IMR-90 (cell line): ENCODE data around the gene CHMP4A. TPM values are rescaled to one million over a fixed set of nuclear protein-coding genes. Genes with fewer than 3 reads are reported as not detected.
A peak's percentile ranks its signal among the peaks of the same experiment; 100 is the strongest.

Experiments used
- ATAC-seq: fragments of 200-7000 bp; cut with Tn5 transposase; 2 replicates; pipeline ENCODE4 v1.9.1; 2020; ENCODE audit warnings: low read depth, mild to moderate bottlenecking, moderate library complexity
- BruUV-seq: library from RNA; stranded (reverse); fragments of 400-500 nt; replicated peaks from 2 replicates; lab custom pipeline; 2021; lab: Mats Ljungman, UMichigan
- CTCF ChIA-PET: fragments of 300-600 bp; formaldehyde crosslinking; extraction: SDS; loops from one replicate; lab custom pipeline; 2021; ENCODE audit warnings: antibody characterized with exemption; lab: Yijun Ruan, JAX
- POLR2A ChIA-PET: fragments of 300-600 bp; sonication (Branson Sonifier 250); formaldehyde crosslinking; loops from one replicate; lab custom pipeline; 2022; ENCODE audit warnings: antibody characterized with exemption; ENCODE audit not compliant: unreplicated experiment; lab: Charles Lee
- DNase-seq: peaks from one replicate; pipeline ENCODE4 v3.0.0; 2013
- H2AFZ ChIP-seq: replicated peaks from 2 replicates; pipeline ENCODE3; 2013; ENCODE audit warnings: low read length, mild to moderate bottlenecking; ENCODE audit not compliant: poor library complexity
- H2AK5ac ChIP-seq: 2 replicates; pipeline ENCODE4 v1.6.1; 2013; ENCODE audit warnings: low read depth, low read length, inconsistent platforms
- H2AK9ac ChIP-seq: replicated peaks from 2 replicates; pipeline ENCODE3; 2013; ENCODE audit warnings: mild to moderate bottlenecking, low read depth, low read length, moderate library complexity; ENCODE audit not compliant: poor library complexity
- H2BK120ac ChIP-seq: 2 replicates; pipeline ENCODE4 v1.6.1; 2013; ENCODE audit warnings: low read depth, low read length, inconsistent platforms
- H2BK15ac ChIP-seq: 3 replicates; pipeline ENCODE4 v1.6.1; 2013; ENCODE audit warnings: low read depth, low read length, inconsistent platforms
- H2BK20ac ChIP-seq: 2 replicates; pipeline ENCODE4 v1.6.1; 2013; ENCODE audit warnings: low read depth, mild to moderate bottlenecking, inconsistent platforms, low read length, moderate library complexity
- H2BK5ac ChIP-seq: 2 replicates; pipeline ENCODE4 v1.6.1; 2013; ENCODE audit warnings: mild to moderate bottlenecking, low read depth, low read length, inconsistent platforms; ENCODE audit not compliant: poor library complexity, severe bottlenecking
- H3K14ac ChIP-seq: replicated peaks from 2 replicates; pipeline ENCODE4 v1.6.1; 2013; ENCODE audit warnings: low read depth, low read length, inconsistent platforms
- H3K18ac ChIP-seq: 2 replicates; pipeline ENCODE4 v1.6.1; 2013; ENCODE audit warnings: low read depth, low read length, control low read depth
- H3K23ac ChIP-seq: 2 replicates; pipeline ENCODE4 v1.6.1; 2013; ENCODE audit warnings: low read depth, low read length, inconsistent platforms
- H3K27ac ChIP-seq: 2 replicates; pipeline ENCODE4 v1.5.1; 2013; ENCODE audit warnings: mild to moderate bottlenecking, control low read depth, low read length; ENCODE audit not compliant: insufficient read depth
- H3K27me3 ChIP-seq: 2 replicates; pipeline ENCODE4 v1.6.1; 2013; ENCODE audit warnings: low read length; ENCODE audit not compliant: control insufficient read depth, insufficient read depth
- H3K36me3 ChIP-seq: 2 replicates; pipeline ENCODE4 v1.6.1; 2013; ENCODE audit warnings: low read length, mixed read lengths; ENCODE audit not compliant: control insufficient read depth, insufficient read depth
- H3K4ac ChIP-seq: 2 replicates; pipeline ENCODE4 v1.6.1; 2013; ENCODE audit warnings: low read depth, low read length, inconsistent platforms
- H3K4me1 ChIP-seq: 2 replicates; pipeline ENCODE4 v1.6.1; 2013; ENCODE audit warnings: low read length, mixed read lengths; ENCODE audit not compliant: control insufficient read depth, insufficient read depth
- H3K4me2 ChIP-seq: 2 replicates; pipeline ENCODE4 v1.6.1; 2013; ENCODE audit warnings: low read depth, mild to moderate bottlenecking, control low read depth, low read length, moderate library complexity
- H3K4me3 ChIP-seq: 2 replicates; pipeline ENCODE4 v1.5.1; 2013; ENCODE audit warnings: low read depth, mild to moderate bottlenecking, control low read depth, low read length, moderate library complexity; ENCODE audit not compliant: insufficient read depth
- H3K56ac ChIP-seq: 2 replicates; pipeline ENCODE4 v1.6.1; 2013; ENCODE audit warnings: low read length, inconsistent platforms; ENCODE audit not compliant: insufficient read depth; ENCODE audit errors: extremely low read depth
- H3K79me1 ChIP-seq, 2 experiments: 2 replicates each; pipeline ENCODE4 v1.6.1; 2013; ENCODE audit warnings: low read length in 2 of 2, inconsistent platforms in 1 of 2, low read depth in 1 of 2
- H3K9ac ChIP-seq: 2 replicates; pipeline ENCODE4 v1.6.1; 2013; ENCODE audit warnings: low read depth, low read length, control low read depth
- H3K9me1 ChIP-seq: 2 replicates; pipeline ENCODE4 v1.6.1; 2013; ENCODE audit warnings: low read length, inconsistent platforms; ENCODE audit not compliant: insufficient read depth
- H3K9me3 ChIP-seq: 2 replicates; pipeline ENCODE4 v1.6.1; 2013; ENCODE audit warnings: low read length; ENCODE audit not compliant: control insufficient read depth, insufficient read depth
- H4K20me1 ChIP-seq: 2 replicates; pipeline ENCODE4 v1.6.1; 2013; ENCODE audit warnings: low read length, inconsistent platforms; ENCODE audit not compliant: insufficient read depth
- H4K5ac ChIP-seq: 2 replicates; pipeline ENCODE4 v1.6.1; 2013; ENCODE audit warnings: mild to moderate bottlenecking, low read depth, low read length, control low read depth
- H4K8ac ChIP-seq, 2 experiments: 2 replicates each; pipeline ENCODE4 v1.6.1; 2013; ENCODE audit warnings: low read depth in 2 of 2, low read length in 2 of 2, control low read depth in 1 of 2, inconsistent platforms in 1 of 2
- H4K91ac ChIP-seq: 2 replicates; pipeline ENCODE4 v1.6.1; 2013; ENCODE audit warnings: low read depth, low read length, inconsistent platforms; ENCODE audit not compliant: insufficient read depth
- BHLHE40 ChIP-seq: fragments of 150-350 bp; IDR thresholded peaks from 2 replicates; pipeline ENCODE4 v1.6.1; 2016; ENCODE audit warnings: mild to moderate bottlenecking, low read depth, low read length
- CEBPB ChIP-seq: IDR thresholded peaks from 2 replicates; pipeline ENCODE4 v1.6.1; 2012; ENCODE audit warnings: low read depth, low read length, improper control_type of control experiment
- CHD1 ChIP-seq: IDR thresholded peaks from 2 replicates; pipeline ENCODE4 v1.6.1; 2012; ENCODE audit warnings: low read depth, low read length, improper control_type of control experiment
- CTCF ChIP-seq: conservative IDR thresholded peaks from 2 replicates; pipeline ENCODE4 v1.5.1; 2012; ENCODE audit warnings: mild to moderate bottlenecking, low read depth, low read length, improper control_type of control experiment
- ELK1 ChIP-seq: fragments of 150-350 bp; IDR thresholded peaks from 2 replicates; pipeline ENCODE4 v1.6.1; 2016; ENCODE audit warnings: low read depth, mild to moderate bottlenecking, low read length, moderate library complexity, borderline replicate concordance
- FOS ChIP-seq: fragments of 150-350 bp; IDR thresholded peaks from 2 replicates; pipeline ENCODE4 v1.6.1; 2016; ENCODE audit warnings: low read depth, low read length
- MAZ ChIP-seq: IDR thresholded peaks from 2 replicates; pipeline ENCODE4 v1.6.1; 2012; ENCODE audit warnings: low read depth, mild to moderate bottlenecking, low read length, improper control_type of control experiment, moderate library complexity, borderline replicate concordance
- MXI1 ChIP-seq: IDR thresholded peaks from 2 replicates; pipeline ENCODE4 v1.6.1; 2012; ENCODE audit warnings: low read depth, mild to moderate bottlenecking, low read length, moderate library complexity, borderline replicate concordance
- NFE2L2 ChIP-seq: fragments of 150-350 bp; IDR thresholded peaks from 2 replicates; pipeline ENCODE4 v1.6.1; 2016; ENCODE audit warnings: low read depth, mild to moderate bottlenecking, low read length
- POLR2A ChIP-seq: IDR thresholded peaks from 2 replicates; pipeline ENCODE4 v1.6.1; 2012; ENCODE audit warnings: mild to moderate bottlenecking, low read depth, low read length
- RFX5 ChIP-seq: IDR thresholded peaks from 2 replicates; pipeline ENCODE4 v1.8.0; 2012; ENCODE audit warnings: low read depth, mild to moderate bottlenecking, low read length, moderate library complexity
- SMC3 ChIP-seq: fragments of 150-350 bp; IDR thresholded peaks from 2 replicates; pipeline ENCODE4 v1.6.1; 2016; ENCODE audit warnings: low read depth, mild to moderate bottlenecking, antibody characterized with exemption, low read length, moderate library complexity
- WGBS, 2 experiments: methylation state at CpG; one replicate each; pipeline versions ENCODE4 v1.1.5 to v1.1.7; 2013; ENCODE audit warnings: missing lambda C conversion rate in 2 of 2; ENCODE audit not compliant: insufficient read length in 1 of 2; ENCODE audit errors: extremely low coverage in 2 of 2; 5-methylcytosine and 5-hydroxymethylcytosine counted together
- dilution Hi-C: fragments of 300-500 bp; cut with HindIII; formaldehyde crosslinking; loops from one replicate; pipeline ENCODE4 v1.14.3; 2018; ENCODE audit warnings: low sequenced_read_pairs; ENCODE audit not compliant: unreplicated experiment
- in situ Hi-C: fragments of 300-500 bp; cut with MboI; formaldehyde crosslinking; loops from 3 replicates; pipeline ENCODE4 v1.14.3; 2019; ENCODE audit warnings: low sequenced_read_pairs, inconsistent platforms, mixed read lengths
- intact Hi-C: fragments of 100-400 bp; cut with micrococcal nuclease; formaldehyde crosslinking; loops from 2 replicates; pipeline ENCODE4 v1.10.0; 2022
- polyA plus RNA-seq, 3 experiments: library from polyadenylated mRNA; depleted of rRNA; stranded (reverse); fragments of >200 nt; gene quantifications; 2 replicates each; pipeline ENCODE4 v1.2.3, GENCODE V29; 2012; ENCODE audit warnings: low replicate concordance in 1 of 3
- total RNA-seq: library from RNA; depleted of rRNA; stranded (reverse); fragments of >200 nt; gene quantifications from 2 replicates; pipeline ENCODE4 v1.2.3, GENCODE V29; 2012
- TF ChIP-seq, protein P1 (sequence below): fragments of 150-350 bp; IDR thresholded peaks from 2 replicates; pipeline ENCODE4 v1.6.1; 2017; ENCODE audit warnings: mild to moderate bottlenecking, antibody characterized with exemption, low read length, low read depth

CHMP4A gene
- total and polyA plus RNA-seq, 2 of the 4 experiments (the other 2 are of a cell fraction), result 22.0 to 63.8 TPM

GRCh38 chr14:24215495-24216344 lies 2.4 kb upstream of the CHMP4A start, which contains the start of gene MDP1:
MDP1 (minus strand) TSS chr14:24216066; CDS start chr14:24215955, 111 bp downstream.
- Histone ChIP-seq H4K20me1 (no peaks in the 10 kb centered on the region), H3K4ac (peak within 1 kb of the TSS; percentile 100), H3K27ac (peak within 1 kb of the TSS; percentile 88), H3K79me1 (peaks cover 18 to 67% of the 10 kb centered on the region in 2 experiments), H3K4me1 (peaks cover 2% of the 10 kb centered on the region), H3K9me1 (0 out of 2 replicates have a peak, but pooled peaks cover 13% of the 10 kb centered on the region), H3K14ac (peak within 1 kb of the TSS; percentile 98), H3K4me2 (peak within 1 kb of the TSS; percentile 85), H4K91ac (peak within 1 kb of the TSS; percentile 94), H2BK5ac (peak within 1 kb of the TSS; percentile 88), H3K56ac (peak within 1 kb of the TSS; percentile 83), H3K36me3 (peaks cover 11% of the 10 kb centered on the region), H2BK15ac (no peak within 1 kb of the TSS; the same call in 2 of the 3 replicates), H4K5ac (peak within 1 kb of the TSS; percentile 92), H2AK5ac (peak within 1 kb of the TSS; percentile 96), H2AFZ (peak within 1 kb of the TSS; percentile 98), H4K8ac (peak within 1 kb of the TSS; percentile 55 to 98; a peak in 3 of 4 replicates), H3K9me3 (no peaks in the 10 kb centered on the region), H2BK20ac (no peak within 1 kb of the TSS), H2AK9ac (peak within 1 kb of the TSS; percentile 98), H2BK120ac (peak within 1 kb of the TSS; percentile 81), H3K9ac (peak within 1 kb of the TSS; percentile 93), H3K4me3 (peak within 1 kb of the TSS; percentile 74), H3K18ac (peak within 1 kb of the TSS; percentile 68), H3K27me3 (no peaks in the 10 kb centered on the region), H3K23ac (peak within 1 kb of the TSS; percentile 97)
- WGBS, 2 experiments, result 0% methylated on average over 21 of the region's 40 CpGs; no CpG with 5 or more reads in 1 of the 2 experiments
- DNase-seq (peak; percentile 83), ATAC-seq (peak; percentile 71)
- in situ Hi-C loops (no loop called here), intact Hi-C loops (loop anchor here (1.0 to 10.0 kb wide), 3 partner anchors 17 to 219 kb away; partner anchors contain the start of genes GMPR2 and NEDD8), dilution Hi-C loops (no loop called here)
- no TSS peak for BruUV-seq
- ChIA-PET POLR2A (no interaction called here), CTCF (interaction anchor here (1.8 kb wide), 1 partner anchor 12 kb away, joined by 7 read pairs; no protein-coding TSS in a partner anchor)
- TF ChIP-seq SMC3 (peak; percentile 62), MAZ (peak; percentile 57; the same call in 1 of the 2 replicates), FOS (no peak), RFX5 (no peak), CHD1 (no peak), NFE2L2 (no peak), CEBPB (peak; percentile 98), CTCF (peak; percentile 75), POLR2A (peak; percentile 82), MXI1 (peak; percentile 59; the same call in 1 of the 2 replicates), ELK1 (no peak), BHLHE40 (no peak)
- TF ChIP-seq, protein P1, sequence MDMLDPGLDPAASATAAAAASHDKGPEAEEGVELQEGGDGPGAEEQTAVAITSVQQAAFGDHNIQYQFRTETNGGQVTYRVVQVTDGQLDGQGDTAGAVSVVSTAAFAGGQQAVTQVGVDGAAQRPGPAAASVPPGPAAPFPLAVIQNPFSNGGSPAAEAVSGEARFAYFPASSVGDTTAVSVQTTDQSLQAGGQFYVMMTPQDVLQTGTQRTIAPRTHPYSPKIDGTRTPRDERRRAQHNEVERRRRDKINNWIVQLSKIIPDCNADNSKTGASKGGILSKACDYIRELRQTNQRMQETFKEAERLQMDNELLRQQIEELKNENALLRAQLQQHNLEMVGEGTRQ, result peak; percentile 40; the same call in 1 of the 2 replicates
